Middle frontal gyrus (tissue), 1 donor: ENCODE measurements around the gene KIAA1191.

Source experiments
- DNase-seq: peaks from one replicate; pipeline ENCODE4 v3.0.0-alpha.2; 2015; ENCODE audit warnings: low spot score; ENCODE audit errors: extremely low spot score

Gene KIAA1191

GRCh38 chr5:176389135-176390123 lies 27.9 kb upstream of the KIAA1191 start:
- no peak for DNase-seq

GRCh38 chr5:176388444-176389134 lies 27.0 kb upstream of the KIAA1191 start, which contains the start of the genes HIGD2A and NOP16:
TSS of gene HIGD2A (plus strand) at chr5:176388751. CDS start at chr5:176388820, 69 bp downstream.
TSS of gene NOP16 (minus strand) at chr5:176388598. CDS start at chr5:176388539, 59 bp downstream.
- peak; percentile 99 for DNase-seq

- no peak for DNase-seq
These were observed 26.5 kb upstream of the KIAA1191 start for GRCh38 chr5:176388003-176388443.

- DNase-seq, result no peak
These were observed 25.9 kb upstream of the KIAA1191 start for GRCh38 chr5:176387384-176387925.

- DNase-seq, result no peak
These were observed 24.9 kb upstream of the KIAA1191 start for GRCh38 chr5:176386491-176386890.

GRCh38 chr5:176384991-176385390 lies 23.4 kb upstream of the KIAA1191 start:
- no peak for DNase-seq

GRCh38 chr5:176384366-176384930 lies 22.9 kb upstream of the KIAA1191 start:
- DNase-seq, result no peak

- no peak for DNase-seq
These were observed 22.4 kb upstream of the KIAA1191 start for GRCh38 chr5:176383961-176384360.

GRCh38 chr5:176383248-176383905 lies 21.8 kb upstream of the KIAA1191 start:
- no peak for DNase-seq

- DNase-seq, result no peak
These were observed 21.2 kb upstream of the KIAA1191 start for GRCh38 chr5:176382721-176383120.

- no peak for DNase-seq
These were observed 20.4 kb upstream of the KIAA1191 start for GRCh38 chr5:176381979-176382378.

- DNase-seq, result no peak
These were observed 19.9 kb upstream of the KIAA1191 start for GRCh38 chr5:176381423-176381822.

- no peak for DNase-seq
These were observed 18.3 kb upstream of the KIAA1191 start for GRCh38 chr5:176379881-176380280.

GRCh38 chr5:176373100-176373818 lies 11.7 kb upstream of the KIAA1191 start:
- no peak for DNase-seq

- no peak for DNase-seq
These were observed 10.3 kb upstream of the KIAA1191 start for GRCh38 chr5:176371621-176372539.

- DNase-seq, result no peak
These were observed 8.6 kb upstream of the KIAA1191 start for GRCh38 chr5:176369934-176370711.

- DNase-seq, result no peak
These were observed 7.2 kb upstream of the KIAA1191 start for GRCh38 chr5:176368726-176369125.

GRCh38 chr5:176366232-176366894 lies 4.8 kb upstream of the KIAA1191 start:
- DNase-seq, result no peak
